Stimulated activated CD4-positive, alpha-beta T cell treated with anti-CD3 and anti-CD28 coated beads, TNF-alpha, amount 100 ng/mL, for 4 hours (primary cell): ENCODE results near the gene PKMYT1.

Experiments
- DNase-seq, 3 experiments: peaks; one replicate each; pipeline ENCODE4 v3.0.0-alpha.2; 2020; ENCODE audit warnings: low read depth in 3 of 3

Gene PKMYT1

DNA sequence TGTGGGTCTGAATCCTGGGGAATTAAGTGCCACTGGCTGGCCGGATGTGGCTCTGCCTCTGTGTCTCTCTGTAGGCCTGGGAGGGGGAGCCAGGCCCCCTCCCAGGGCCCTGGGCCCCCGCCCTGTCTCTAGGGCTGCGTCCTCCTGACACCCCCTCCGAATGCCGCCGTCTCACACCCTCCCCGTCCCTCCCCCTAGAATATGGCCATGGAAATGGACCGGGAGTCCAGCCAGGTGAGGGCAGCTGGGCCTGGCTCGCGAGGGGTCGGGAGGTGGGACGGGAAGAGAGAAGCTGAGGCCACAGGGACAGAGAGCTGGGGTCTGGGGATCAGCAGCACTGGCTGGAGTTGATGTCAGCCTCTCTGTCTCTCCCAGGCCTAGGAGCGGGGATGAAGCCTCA, 16.1 kb upstream of the PKMYT1 start:
- no peak for DNase-seq

DNA sequence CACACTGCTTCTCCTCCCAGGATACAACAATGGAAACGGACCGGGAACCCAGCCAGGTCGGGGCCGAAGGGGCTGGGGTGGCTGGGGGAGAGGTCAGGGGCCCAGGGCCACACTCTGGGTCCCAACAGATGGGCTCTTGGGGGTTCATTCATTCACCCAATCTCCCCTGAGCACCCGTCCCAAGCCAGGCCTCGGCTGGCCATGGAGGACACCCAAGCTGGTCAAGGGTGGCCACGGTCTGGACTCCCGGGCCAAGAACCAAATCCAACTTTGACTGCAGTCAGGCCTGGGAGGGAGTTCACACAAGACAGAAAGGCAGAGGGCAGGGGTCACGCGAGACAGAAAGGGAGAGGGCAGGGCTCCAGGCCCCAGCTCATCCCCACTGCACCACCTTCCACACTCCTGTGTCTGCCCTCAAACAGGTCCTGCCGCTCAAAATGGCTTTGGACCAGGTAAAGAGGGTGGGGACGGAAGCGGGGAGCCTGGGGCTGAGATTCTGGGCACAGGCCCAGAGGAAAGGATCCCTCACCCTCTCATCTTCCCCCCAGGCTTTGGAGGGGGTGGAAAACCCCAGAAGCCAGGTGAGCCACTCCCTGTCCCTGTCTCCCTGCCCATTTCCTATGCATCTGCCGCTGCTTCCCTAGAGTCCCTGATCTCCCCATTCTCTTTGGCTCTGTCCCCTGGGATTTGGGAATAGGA, 12.3 kb upstream of the PKMYT1 start:
- no peak for DNase-seq

DNA sequence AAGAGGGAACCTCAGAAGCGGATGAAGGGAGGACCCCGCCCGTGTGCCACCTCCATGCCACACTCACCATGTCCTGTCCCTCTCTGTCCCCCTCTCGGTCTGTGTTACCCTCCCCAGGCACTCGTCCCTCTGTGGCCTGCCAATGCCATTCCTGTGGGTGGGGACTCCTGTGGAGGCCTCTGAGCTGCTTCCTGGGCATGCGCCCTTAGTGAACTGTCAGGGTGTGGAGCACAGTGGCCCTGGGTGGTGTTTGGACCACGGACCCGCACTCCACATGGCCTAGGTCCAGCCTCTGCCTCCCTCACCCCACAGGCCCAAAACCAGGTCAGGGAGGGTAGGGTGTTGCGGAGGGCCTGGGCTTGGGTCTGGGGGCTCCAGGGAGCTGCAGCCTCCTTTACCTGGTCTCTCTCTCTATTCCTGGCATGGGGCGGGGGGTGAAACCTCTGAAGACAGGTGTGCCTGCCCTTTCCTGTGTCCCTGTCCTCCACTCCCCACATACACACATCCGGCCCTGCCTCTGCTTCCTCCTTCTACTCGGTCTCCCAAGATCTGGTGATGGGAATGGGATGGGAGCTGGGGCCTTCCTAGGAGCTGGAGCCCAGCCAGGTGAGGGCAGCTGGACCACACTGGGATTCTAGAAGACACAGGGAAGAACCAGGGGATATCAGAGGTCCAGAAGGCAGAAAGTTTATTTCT, 11.5 kb upstream of the PKMYT1 start:
- no peak for DNase-seq

DNA sequence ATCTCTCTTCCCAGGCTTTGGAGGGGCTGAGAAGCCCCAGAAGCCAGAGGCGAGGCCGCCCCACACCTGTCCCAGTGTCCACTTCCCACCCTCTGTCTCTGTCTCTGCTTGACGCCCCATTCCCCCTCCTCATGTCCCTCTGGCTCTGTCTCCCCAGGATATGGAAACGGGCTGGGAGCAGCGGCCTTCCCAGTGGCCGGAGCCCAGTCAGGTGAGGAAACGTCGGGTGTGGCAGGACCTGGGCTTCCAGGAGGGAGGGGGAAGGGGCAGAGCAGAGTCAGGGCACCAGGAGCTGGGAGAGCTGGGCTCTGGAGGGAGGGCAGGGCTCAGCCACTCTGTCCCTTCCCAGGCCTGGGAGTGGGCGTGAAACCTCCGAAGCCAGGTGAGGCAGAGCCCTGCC, 10.6 kb upstream of the PKMYT1 start:
- DNase-seq, result no peak

DNA sequence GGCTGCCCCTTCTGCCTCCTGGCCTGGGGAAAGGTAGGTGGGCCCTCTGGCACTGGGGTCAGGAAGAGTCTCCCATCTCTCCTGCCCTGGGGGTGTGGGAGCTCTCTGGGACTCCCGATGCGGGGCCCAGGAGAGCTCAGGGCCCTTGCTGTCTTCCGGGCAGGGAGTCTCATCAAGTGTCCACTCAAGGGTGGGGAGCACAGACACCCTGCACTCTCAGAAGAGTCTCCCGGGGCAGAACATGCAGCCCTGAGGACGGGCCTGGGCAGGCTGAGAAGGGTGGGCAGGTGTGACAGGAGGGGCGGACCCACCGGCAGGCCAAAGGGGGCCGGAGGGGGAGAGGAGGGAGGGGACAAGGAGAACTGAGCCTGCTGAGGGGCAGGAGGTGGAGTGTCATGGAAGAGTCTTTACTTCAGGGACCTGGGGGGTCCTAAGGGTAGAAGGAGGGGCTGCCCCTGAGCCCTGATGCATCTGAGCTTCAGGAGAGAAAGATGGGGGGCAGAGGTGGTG, 8.4 kb upstream of the PKMYT1 start:
- no peak for DNase-seq

DNA sequence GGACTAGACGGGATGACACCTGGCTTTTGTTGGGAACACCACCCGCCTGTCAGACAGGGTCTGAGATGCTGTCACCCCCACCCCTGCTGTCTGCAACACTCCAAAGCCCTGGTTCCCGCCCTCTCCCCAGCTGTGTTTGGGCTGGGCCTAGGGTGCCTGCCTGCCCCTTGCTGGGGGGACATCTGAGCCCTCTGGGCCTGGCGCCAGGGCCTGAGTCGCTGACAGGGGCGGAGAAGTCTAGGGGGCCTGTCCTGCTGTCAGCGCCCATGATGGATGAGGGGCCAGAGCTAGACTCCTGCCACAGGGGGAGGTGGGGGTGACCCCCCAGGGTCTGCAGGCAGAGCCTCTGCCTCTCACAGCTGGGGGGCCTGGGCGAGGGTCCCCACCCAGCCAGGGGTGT, 7.6 kb upstream of the PKMYT1 start:
- no peak for DNase-seq

DNA sequence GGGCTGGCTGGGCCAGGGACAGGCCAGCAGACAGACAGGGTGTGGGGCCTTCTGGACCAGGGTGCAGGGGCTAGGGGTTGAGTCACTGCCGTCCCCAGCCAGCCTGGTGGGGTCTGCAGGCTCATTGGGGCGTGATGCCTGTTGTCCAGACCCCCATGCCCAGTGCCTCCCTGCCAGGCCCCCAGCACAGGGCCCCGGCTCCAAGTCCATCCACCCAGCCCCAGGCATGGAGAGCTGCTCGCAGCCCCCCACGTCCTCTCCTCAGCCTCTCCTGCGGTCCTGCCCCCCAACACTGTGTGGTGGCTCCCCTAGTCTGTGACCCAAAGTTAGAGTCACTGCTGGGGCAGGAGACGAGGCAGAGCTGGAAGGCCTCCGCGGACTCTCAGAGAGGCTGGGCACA, 7.0 kb upstream of the PKMYT1 start:
- DNase-seq, result no peak

DNA sequence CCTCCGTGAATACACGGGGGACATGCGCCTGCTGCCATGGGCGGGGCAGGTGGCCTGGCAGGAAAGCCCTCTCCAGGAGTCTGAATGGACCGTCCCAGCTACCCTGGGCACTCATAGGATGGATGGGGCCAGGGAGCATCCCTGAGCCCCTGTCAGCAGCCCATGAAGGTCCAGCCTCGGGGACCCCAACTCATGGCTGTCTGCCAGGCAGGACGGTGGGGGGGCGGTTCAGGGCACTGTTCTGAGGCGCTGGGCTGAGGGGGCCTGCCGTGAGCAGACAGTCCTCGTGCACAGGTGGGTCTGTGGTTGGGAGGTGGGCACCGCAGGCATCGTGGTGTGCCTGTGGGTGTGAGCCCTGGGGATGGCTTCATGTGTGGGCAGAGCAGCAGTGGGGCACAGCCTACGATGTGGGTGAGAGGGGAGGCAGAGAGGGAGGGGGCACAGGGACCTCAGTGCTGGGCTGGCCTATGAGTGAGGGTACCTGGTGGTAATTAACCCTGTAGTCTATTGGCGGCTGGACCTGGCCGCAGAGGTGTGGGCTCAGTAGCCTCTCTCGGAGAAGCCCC, 6.5 kb upstream of the PKMYT1 start:
- no peak for DNase-seq

DNA sequence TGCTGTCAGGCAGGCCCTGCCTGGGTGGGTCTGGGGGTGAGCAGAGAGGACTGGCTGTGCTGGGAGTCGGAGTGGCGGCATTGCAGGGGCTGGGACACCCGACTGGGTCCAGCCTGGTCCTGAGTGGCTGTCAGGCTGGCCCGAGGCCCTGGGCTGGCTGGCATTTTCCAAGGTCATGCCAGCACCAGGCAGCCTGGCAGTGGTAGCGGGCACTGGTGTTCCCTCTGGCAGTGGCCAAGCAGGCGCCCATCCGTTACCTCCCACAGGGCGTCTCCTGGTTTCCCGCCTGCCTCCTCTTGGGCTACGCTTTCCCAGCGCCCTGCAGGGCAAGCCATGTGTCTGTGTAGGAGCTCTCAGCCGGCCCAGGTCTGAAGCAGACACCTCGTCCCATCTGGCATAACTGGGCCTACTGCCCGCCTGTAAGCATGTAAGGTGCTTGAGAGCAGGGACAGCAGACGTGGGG, 5.7 kb upstream of the PKMYT1 start:
- no peak for DNase-seq

DNA sequence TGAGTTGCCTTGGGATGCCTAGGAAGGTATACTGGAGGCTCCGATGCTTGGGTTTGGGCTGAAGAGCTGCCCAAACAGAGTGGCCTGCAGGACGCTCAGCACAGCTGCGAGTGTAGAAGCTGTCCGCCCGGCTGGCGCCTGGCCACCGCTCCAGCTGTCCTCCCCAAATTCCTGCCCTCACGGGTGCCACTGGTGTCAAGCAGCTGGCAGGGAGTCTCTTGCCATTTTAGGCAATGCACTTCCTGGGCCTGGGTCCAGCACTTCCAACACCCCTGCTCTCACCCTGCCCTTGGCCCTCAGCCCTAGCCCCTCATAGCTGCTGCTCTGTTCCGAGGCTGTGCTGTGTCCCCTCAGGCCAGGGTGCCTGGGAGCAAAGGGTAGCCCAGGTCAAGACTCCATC, 5.2 kb upstream of the PKMYT1 start:
- no peak for DNase-seq

DNA sequence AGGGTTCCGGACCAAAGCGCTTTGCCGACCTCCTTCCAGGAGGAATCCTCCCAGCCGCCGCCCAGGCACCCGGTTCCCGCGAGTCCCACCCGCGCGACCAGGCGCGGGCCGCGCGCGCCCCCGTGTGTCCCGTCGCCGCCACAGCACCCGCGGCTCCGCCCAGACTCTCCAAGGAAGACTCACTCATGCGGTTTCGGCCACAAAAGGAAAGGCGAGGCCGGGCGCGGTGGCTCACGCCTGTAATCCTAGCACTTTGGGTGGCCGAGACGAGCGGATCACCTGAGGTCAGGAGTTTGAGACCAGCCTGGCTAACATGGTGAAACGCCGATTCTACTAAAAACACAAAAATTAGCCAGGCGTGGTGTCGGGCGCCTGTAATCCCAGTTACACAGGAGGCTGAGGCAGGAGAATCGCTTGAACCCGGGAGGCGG, 3.5 kb upstream of the PKMYT1 start:
- peak; percentile 42 to 54 (median 43) for DNase-seq

DNA sequence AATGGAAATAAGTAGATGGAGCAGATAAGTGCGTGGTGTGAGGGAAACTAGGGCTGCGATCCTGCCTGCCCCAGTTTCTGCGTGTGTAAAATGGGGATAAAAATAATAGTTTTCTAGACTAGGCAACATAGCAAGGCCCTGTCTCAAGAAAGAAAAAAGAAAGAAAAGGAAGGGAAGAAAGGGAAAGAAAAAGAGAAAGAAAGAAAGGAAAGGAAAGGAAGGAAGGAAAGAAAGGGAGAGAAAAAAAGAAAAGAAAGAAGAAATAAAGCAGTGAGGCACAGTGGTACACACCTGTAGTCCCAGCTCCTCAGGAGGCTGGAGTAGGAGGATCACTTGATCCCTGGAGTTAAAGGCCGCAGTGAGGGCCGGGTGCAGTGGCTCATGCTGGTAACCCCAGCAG, 2.2 kb upstream of the PKMYT1 start:
- DNase-seq, result no peak

DNA sequence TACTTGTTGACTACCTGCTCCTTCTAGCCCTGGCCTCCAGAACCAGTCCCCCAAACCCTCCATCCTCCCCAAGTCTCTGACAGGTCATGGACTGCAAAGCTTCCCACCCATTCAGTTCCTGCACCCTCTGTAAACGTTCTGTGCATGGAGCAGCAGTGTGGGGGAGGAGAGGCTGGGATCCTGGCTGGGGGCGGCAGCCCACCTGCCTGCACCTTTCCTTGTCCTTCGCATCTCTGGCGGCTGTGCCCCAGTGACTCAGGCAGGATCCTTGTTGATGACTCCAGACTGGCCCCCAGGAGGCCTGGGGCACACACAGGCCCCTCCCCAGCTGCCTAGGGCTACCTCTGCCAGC, 1.6 kb upstream of the PKMYT1 start:
- DNase-seq, result no peak

DNA sequence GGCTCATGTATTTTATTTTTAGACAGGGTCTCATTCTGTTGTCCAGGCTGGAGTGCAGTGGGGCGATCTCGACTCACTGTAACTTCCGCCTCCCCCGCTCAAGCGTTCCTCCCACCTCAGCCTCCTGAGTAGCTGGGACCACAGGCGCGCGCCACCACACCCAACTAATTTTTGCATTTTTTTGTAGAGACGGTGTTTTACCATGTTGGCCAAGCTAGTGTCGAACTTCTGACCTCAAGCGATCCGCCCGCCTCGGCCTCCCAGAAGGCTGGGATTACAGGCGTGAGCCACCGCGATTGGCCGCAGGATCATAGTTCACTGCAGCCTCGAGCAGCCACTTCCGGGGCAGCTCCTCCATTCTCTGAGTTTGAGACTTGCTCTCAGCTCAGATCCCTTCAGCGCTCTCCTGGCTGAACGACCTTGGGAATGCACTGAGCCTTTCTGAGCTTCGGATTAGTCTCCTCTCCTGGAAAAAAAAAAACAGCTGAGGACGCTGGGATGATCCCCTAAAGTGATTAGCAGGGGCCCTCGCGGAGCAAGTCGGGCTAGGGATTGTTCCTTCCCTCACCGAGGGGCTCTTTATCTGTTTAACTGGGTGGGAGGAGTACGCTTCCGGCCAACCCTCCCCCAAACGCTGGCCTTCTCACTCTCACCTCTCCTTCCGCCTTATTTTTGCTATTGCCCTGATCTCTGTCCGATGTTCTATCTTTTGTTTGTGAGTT, 1.1 kb upstream of the PKMYT1 start:
- no peak for DNase-seq

DNA sequence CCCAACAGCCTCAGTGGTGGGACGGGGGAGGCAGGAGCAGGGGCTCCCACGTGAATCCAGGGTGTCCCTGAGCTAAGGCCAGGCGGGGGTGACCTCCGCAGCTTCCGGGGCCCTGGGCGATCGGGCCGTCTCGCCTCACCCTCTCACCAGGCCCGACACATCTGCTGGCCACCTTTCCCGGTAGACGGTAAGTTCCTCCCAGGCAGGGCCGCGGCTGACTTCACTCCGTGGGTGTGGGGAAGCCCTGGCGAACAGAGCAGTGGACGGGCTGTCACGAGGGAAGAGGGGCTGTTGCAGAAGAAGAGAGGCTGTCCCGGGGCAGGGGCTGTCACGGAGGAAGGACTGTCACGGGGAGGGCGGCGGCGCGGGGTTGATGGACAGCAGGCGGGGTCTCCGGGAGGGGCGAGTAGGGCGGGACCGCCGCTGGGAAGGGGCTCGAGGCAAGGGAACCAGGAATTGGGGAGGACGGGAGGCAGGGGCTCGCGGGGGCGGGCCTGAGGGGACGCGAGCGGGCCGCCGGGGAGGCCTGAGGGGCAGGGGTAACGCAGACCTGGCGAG, 498 bp downstream of the PKMYT1 start:
- DNase-seq, result no peak

DNA sequence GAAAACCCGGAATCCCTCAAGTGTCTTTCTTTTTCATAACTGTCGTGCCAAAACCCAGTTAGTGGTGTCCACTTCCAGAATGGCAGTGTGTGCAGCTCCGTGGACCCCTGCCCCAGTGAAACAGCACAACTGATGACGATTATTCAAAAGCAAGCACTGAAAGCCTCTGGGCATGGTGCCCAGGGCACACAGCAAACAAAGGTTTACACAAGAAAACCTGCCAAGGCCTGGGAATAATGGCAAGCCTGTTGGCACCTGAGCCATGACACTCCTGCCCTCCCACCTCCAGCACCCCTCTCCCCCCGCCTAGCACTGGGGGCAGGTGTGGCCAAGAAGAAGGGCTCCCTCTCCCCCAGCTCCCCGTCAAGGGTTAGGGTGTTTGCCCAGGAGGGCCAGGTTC, 2.8 kb downstream of the PKMYT1 start:
- DNase-seq, result no peak

DNA sequence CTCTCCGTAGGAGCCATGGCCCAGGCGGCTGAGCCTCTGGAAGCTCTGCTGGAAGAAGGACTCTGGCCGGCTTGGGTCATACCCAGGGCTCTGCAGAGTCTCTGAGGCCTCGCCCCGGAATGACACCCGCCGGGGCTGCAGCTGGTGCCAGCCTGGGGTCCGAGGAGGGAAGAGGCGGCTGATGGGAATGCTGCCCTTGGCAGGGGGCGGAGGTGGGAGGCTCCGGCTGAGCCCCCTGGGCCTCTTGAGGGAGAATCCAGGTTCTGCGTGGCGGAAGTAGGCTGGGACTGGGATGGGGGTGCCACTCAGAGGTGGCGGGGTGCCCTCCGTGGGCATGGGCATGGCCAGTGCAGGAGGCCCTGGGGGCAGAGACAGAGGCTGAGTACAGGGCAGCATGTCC, 3.6 kb downstream of the PKMYT1 start:
- DNase-seq, result no peak

DNA sequence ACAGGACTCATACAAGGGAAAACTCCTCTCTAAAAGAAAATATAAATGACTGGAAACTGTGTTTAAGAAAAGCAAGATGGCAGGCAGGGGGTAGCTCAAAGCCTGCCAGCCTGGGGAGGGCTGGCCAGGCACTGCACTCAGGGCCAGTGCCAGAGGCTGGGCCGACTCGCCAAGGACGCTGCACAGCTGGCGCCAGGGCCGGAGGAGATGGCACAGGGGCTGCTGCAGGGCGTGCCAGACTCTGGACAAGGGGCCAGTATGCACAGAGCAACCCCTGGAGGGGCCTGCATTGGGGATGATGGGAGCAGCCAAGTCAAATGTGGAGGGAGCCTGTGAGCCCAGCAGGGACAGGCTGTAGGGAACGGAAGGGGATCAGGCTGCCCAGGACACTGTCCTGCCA, 4.0 kb downstream of the PKMYT1 start:
- no peak for DNase-seq

DNA sequence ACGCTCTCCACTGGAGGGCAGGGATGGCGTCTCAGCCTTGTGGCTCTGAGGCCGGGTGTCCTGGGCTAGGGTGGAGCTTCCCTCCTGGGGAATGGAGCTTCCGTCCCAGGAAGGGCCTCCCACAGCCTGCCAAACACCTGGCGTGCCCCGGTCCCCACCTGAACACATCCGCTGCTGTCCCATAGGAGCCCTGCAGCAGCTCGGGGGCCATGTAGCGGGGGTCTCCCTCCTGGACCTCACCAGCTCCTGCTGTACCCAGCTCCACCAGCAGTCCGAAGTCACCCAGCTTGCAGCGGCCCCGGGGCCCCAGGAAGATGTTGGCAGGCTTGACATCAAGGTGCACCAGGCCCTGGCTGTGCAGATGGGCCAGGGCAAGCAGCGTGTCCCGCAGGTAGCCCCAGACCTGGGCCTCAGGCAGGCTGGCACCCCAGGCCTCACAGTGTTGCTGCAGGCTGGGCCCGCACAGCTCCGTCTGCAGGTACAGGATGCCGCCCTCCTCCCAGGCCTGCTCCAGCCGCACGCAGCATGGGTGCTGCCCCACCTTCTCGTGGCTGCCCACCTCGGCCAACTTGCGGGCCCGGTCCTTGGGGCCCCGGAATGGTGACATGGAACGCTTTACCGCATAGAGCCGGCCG, 5.0 kb downstream of the PKMYT1 start:
- no peak for DNase-seq

DNA sequence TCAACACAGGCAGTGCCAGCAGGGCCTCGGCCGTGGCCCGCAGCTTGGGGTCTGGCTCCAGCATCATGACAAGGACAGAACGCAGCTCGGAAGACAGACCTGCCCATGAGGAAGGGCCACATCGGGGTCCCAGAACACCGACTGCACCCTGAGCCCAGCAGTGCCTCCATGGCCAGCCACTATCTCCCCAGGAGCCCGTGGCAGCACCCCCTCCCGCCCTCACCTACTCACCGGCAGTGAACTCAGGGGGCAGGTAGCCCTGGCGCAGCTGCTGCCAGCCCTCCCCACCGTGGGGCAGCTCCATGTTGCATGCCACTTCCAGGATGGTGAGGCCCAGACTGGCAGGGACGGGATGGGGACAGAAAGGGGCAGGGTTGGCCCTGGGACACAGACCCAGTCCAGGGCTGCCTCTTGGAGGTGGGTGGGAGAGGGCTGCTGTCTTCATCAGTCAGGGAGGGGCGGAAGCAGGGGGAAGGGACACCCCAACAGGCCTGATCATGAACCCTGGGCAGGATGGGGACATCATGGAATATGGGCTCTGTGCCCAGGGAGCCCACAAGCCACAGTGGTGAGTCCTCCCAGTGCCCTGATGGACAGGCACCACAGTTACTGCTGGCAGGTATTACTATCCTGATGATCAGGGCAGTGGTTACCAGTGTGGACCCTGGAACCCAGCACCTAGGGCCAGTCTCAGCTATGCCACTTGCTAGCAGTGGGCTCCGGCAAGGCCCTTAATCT, 5.8 kb downstream of the PKMYT1 start:
- no peak for DNase-seq
